ENCODE results near the gene CIDEA.

The CIDEA gene

DNA sequence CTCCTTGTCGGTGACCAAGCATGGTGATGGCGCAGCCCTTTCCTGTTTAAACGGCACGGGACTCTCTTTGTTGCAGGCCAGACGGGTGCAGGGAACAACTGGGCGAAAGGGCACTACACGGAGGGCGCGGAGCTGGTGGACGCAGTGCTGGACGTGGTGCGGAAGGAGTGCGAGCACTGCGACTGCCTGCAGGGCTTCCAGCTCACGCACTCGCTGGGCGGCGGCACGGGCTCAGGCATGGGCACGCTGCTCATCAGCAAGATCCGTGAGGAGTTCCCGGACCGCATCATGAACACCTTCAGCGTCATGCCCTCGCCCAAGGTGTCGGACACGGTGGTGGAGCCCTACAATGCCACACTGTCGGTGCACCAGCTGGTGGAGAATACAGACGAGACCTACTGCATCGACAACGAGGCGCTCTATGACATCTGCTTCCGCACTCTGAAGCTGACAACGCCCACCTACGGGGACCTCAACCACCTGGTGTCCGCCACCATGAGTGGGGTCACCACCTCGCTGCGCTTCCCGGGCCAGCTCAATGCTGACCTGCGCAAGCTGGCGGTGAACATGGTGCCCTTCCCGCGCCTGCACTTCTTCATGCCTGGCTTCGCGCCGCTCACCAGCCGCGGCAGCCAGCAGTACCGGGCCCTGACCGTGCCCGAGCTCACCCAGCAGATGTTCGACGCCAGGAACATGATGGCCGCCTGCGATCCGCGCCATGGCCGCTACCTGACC is 71.0 kb downstream of the CIDEA start:
- no peak for DNase-seq

DNA sequence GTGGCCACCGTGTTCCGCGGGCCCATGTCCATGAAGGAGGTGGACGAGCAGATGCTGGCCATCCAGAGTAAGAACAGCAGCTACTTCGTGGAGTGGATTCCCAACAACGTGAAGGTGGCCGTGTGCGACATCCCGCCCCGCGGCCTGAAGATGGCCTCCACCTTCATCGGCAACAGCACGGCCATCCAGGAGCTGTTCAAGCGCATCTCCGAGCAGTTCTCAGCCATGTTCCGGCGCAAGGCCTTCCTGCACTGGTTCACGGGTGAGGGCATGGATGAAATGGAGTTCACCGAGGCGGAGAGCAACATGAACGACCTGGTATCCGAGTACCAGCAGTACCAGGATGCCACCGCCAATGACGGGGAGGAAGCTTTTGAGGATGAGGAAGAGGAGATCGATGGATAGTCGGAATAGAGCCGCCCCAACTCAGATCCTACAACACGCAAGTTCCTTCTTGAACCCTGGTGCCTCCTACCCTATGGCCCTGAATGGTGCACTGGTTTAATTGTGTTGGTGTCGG is 71.6 kb downstream of the CIDEA start:
- DNase-seq = no peak

DNA sequence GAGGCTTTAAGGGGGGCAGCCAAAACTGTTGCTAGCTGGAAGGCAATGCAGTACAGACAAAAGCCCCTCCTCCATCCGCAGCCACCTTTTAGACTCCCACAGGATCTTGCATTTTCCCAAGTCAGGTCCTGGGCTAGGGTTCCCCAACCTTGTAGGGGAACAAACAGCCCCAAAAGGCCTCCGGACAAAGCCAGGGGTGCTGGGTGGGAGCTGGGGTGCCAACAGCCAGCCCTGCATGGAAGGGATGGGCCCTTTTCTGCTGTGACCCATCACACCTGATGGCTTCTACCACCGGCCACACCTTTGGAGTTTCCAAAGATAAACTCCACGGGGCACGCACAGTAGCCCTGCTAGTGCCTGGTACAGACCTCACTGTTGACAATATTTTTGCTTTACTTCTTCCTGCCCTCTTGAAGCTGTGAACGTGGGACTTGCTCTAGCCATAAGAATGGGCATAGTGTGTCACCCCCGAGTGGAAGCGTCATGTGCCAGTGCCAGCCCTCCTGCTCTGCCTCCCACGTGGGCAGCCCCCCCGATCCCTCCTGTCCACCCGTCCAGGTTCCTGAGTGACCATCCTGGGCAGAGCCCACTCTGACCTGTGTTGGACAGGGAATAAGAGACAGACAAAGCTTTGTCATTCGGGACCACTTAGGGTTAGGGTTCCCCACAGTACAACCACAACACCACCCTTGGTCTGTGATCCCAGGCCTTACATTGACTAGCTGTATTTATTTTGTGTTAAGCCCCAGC is 72.7 kb downstream of the CIDEA start:
- DNase-seq = no peak
